Skeletal muscle cell (primary cell): Measurements from ENCODE around the gene SMIM35.
"Not testable (repeated sequence)": the region's sequence is repeated elsewhere in the genome, so short reads cannot be mapped to it uniquely, and the experiment has no call there.

ENCODE experiments used
- DNase-seq: peaks from one replicate; pipeline ENCODE4 v3.0.0-alpha.2; 2010; ENCODE audit warnings: low read depth
- H3K4me3 ChIP-seq: 2 replicates; pipeline ENCODE4 v1.5.1; 2011; ENCODE audit warnings: low read depth, mild to moderate bottlenecking, control low read depth, low read length, moderate library complexity

Gene SMIM35

GRCh38 chr11:117977612-117978264 lies 109.0 kb downstream of the SMIM35 start:
- not testable (repeated sequence) for DNase-seq, H3K4me3 ChIP-seq

GRCh38 chr11:117977029-117977428 lies 109.7 kb downstream of the SMIM35 start:
- H3K4me3 ChIP-seq: no peak overlapping the region
- no peak for DNase-seq

DNA sequence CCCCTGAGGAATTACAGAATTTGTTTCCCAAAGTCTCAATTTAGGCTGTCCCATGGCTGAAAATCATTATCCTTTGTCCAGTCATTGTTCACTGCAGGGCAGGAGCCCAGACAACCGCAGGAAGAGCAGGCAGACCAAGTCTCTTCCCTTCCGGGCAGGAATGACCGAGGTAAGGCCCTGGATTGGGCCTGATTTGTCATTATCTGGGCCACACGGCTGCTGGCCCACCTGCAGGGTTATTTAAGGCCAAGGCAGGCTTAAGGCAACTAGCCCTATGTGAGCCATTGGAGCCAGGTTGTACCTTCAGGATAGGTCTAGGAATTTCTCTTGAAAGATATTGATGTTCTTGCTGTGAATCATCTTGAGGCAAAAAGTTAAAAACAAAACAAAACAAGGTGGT lies 110.3 kb downstream of the SMIM35 start:
- no peak for DNase-seq
- no peak overlapping the region for H3K4me3 ChIP-seq

- H3K4me3 ChIP-seq: no peak overlapping the region
- DNase-seq: no peak
These were observed 113.3 kb downstream of the SMIM35 start for GRCh38 chr11:117973503-117973860.

DNA sequence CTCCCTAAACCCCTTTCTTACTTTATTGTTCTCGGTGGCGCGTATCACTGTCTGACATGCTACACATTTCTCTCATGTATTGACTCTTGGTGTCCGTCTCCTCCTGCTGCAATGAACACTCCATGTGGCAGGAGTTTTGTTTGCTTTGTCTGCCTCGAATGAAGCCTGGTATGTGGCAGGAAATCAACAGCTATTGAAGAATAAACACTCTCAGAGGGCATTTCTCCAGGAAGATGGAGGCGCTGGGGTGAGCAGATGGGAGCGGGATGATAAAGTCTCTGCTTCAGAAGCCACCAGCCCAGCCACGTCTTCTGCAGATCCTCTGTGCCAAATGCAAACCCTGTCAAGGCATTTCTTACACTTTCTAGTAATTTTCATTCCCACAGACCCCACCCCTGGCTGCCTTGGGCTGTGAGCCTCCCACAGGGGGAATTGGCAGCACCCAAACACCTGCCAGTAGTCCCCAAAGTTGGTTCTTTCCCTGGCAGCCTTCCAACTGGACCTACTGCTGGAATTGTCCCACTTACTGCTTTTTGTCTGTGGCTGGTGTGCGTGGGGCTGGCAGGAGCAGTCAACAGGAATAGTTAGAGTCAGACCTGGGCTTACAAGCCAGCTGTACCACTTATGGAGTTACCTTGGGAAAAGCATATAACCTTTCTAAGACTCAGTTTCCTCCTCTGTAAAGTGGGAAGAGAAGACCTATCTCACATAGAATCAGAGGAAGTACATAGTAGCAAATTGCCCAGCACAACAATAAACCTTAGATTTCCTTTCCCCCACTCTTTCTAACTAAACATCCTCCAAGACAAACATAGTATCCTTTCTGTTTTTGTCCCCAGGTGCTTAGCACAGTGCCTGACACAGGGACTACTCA lies 113.9 kb downstream of the SMIM35 start:
- no peak overlapping the region for H3K4me3 ChIP-seq
- DNase-seq: no peak

- no peak overlapping the region for H3K4me3 ChIP-seq
- no peak for DNase-seq
These were observed 114.7 kb downstream of the SMIM35 start for GRCh38 chr11:117972044-117972443.

GRCh38 chr11:117970400-117971024 lies 116.3 kb downstream of the SMIM35 start:
- no peak for DNase-seq
- no peak overlapping the region for H3K4me3 ChIP-seq

GRCh38 chr11:117969160-117969991 lies 117.4 kb downstream of the SMIM35 start:
- no peak for DNase-seq
- no peak overlapping the region for H3K4me3 ChIP-seq

DNA sequence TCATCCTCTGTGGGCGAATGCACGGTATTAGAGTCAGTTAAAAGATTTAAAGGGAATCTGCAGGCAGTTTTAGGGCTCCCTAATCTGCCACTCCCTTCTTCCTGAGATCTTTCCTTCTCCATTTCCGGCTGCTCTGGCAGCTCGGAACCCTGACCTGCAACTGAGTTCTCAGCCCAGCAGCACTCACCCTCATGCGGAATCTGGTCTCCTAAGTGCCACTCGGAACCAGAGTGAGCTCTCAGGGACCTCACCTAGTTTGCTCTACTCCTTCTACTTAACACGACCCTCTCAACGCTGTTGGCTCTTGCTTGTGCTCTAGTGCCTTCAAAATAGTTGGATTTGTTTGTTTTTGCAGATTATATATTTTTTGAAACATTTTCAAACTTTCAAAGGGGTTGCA lies 119.9 kb downstream of the SMIM35 start:
- no peak overlapping the region for H3K4me3 ChIP-seq
- no peak for DNase-seq

- H3K4me3 ChIP-seq: no peak overlapping the region
- no peak for DNase-seq
These were observed 123.9 kb downstream of the SMIM35 start for GRCh38 chr11:117962826-117963225.

GRCh38 chr11:117961896-117962295 lies 124.9 kb downstream of the SMIM35 start:
- no peak for DNase-seq
- H3K4me3 ChIP-seq: no peak overlapping the region

- H3K4me3 ChIP-seq: no peak overlapping the region
- DNase-seq: no peak
These were observed 126.4 kb downstream of the SMIM35 start for GRCh38 chr11:117960406-117960805.

- no peak overlapping the region for H3K4me3 ChIP-seq
- no peak for DNase-seq
These were observed 127.2 kb downstream of the SMIM35 start for GRCh38 chr11:117959438-117960149.

DNA sequence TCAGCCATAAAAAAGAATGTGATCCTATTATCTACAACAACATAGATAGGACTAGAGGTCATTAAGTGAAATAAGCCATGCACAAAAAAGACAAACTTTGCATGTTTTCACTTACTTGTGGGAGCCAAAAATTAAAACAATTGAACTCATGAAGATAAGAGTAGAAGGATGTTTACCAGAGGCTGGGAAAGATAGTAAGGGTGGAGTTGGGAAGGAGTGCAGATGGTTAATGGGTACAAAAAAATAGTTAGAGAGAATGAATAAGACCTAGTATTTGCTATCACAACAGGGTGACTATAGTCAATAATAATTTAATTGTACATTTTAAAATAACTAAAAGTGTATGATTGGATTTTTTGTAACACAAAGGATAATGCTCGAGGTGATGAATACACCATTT lies 127.8 kb downstream of the SMIM35 start:
- DNase-seq: no peak
- H3K4me3 ChIP-seq: no peak overlapping the region
